Sigmoid colon (tissue), 4 donors: ENCODE measurements around the gene PTGR3.

Source experiments
- CTCF ChIP-seq, 4 experiments: fragments of 450-650 bp in 3 of 4; fragments of 200-600 bp in 1 of 4; IDR thresholded peaks; one replicate each; pipeline ENCODE4 v1.5.1; 2016 to 2019; ENCODE audit warnings: antibody characterized with exemption in 4 of 4, mild to moderate bottlenecking in 3 of 4, moderate library complexity in 2 of 4
- POLR2AphosphoS5 ChIP-seq, 4 donors: sonication (generic); formaldehyde crosslinking; IDR thresholded peaks; one replicate each; pipeline ENCODE4 v1.6.1; 2017; ENCODE audit warnings: antibody characterized with exemption in 4 of 4

- TF ChIP-seq CTCF (IDR thresholded peaks at IDR 0.05) = no peak
- peak in 2 of 4 donors; percentile 16 to 41 for TF ChIP-seq POLR2AphosphoS5 (IDR thresholded peaks at IDR 0.05)
Measured at GRCh38 chr18:75161256-75162028, 47.5 kb downstream of the PTGR3 start.
